Fibroblast of skin of back (primary cell): Measurements from ENCODE around the gene TCTN3.
"Not testable (repeated sequence)": the region's sequence is repeated elsewhere in the genome, so short reads cannot be mapped to it uniquely, and the experiment has no call there.

Experiments used
- DNase-seq: peaks from one replicate; pipeline ENCODE4 v3.0.0-alpha.2; 2013

The TCTN3 gene

GRCh38 chr10:95628786-95629185 is 64.9 kb downstream of the TCTN3 start:
- no peak for DNase-seq

- DNase-seq, result no peak
These were observed 67.2 kb downstream of the TCTN3 start for GRCh38 chr10:95626500-95626899.

- not testable (repeated sequence) for DNase-seq
These were observed 73.3 kb downstream of the TCTN3 start for GRCh38 chr10:95620415-95620814.

GRCh38 chr10:95618101-95618500 is 75.6 kb downstream of the TCTN3 start:
- DNase-seq, result no peak

GRCh38 chr10:95616446-95616845 is 77.3 kb downstream of the TCTN3 start:
- DNase-seq, result no peak
